HCT116 (cell line): ENCODE results near the gene CSNK1D. TPM values are rescaled to one million over a fixed set of nuclear protein-coding genes. Genes with fewer than 3 reads are reported as not detected.
A peak's percentile ranks its signal among the peaks of the same experiment; 100 is the strongest.

Experiments used
- ATAC-seq: fragments of 200-7000 bp; cut with Tn5 transposase; 2 replicates; pipeline ENCODE4 v1.9.1; 2020; ENCODE audit warnings: mild to moderate bottlenecking, moderate library complexity
- BruUV-seq: library from RNA; stranded (reverse); fragments of 400-500 nt; replicated peaks from 2 replicates; lab custom pipeline; 2021; lab: Mats Ljungman, UMichigan
- CTCF ChIA-PET: fragments of 300-600 bp; sonication (Branson Sonifier 250); formaldehyde crosslinking; loops from one replicate; lab custom pipeline; 2021; ENCODE audit warnings: antibody characterized with exemption; lab: Charles Lee
- POLR2A ChIA-PET: fragments of 300-600, 350-600 bp; sonication (Branson Sonifier 250); formaldehyde crosslinking; loops from one replicate; lab custom pipeline; 2021; ENCODE audit warnings: antibody characterized with exemption; lab: Charles Lee
- RAD21 ChIA-PET, 2 experiments: fragments of 300-600 bp; sonication (Branson Sonifier 250); formaldehyde crosslinking; loops; one replicate each; lab custom pipeline; 2023; ENCODE audit warnings: low total read pairs in 2 of 2; ENCODE audit not compliant: uncharacterized antibody in 2 of 2, unreplicated experiment in 2 of 2, low non-redundant PET in 1 of 2; lab: Charles Lee
- DNase-seq: peaks from one replicate; pipeline ENCODE4 v3.0.0-alpha.2; 2010; ENCODE audit warnings: low read depth, low spot score
- H2AFZ ChIP-seq: fragments of 200-600 bp; shearing (Covaris generic), sonication (generic); 2 replicates; pipeline ENCODE4 v1.6.1; 2017; ENCODE audit warnings: low read depth, mixed run types, mixed read lengths, antibody characterized with exemption, low read length; ENCODE audit not compliant: poor library complexity, severe bottlenecking
- H3K27ac ChIP-seq: 2 replicates; pipeline ENCODE4 v1.5.1; 2012; ENCODE audit warnings: low read depth, low read length
- H3K27me3 ChIP-seq: fragments of 200-600 bp; sonication (generic); 2 replicates; pipeline ENCODE4 v1.6.1; 2016; ENCODE audit warnings: mixed run types, low read length, mixed read lengths; ENCODE audit not compliant: insufficient read depth
- H3K36me3 ChIP-seq, 2 experiments: fragments of 200-500 bp in 1 of 2; fragments of 200-600 bp in 1 of 2; sonication (Bioruptor generic) in 1 of 2; sonication (generic) in 1 of 2; 2 replicates each; pipeline versions ENCODE4 v1.5.1 to v1.6.1; 2014 to 2016; ENCODE audit warnings: low read length in 2 of 2, inconsistent platforms in 1 of 2, mixed read lengths in 1 of 2, mixed run types in 1 of 2; ENCODE audit not compliant: insufficient read depth in 2 of 2, control insufficient read depth in 1 of 2
- H3K4me1 ChIP-seq, 2 experiments: fragments of 200-600 bp in 1 of 2; sonication (generic) in 1 of 2; 2 replicates each; pipeline versions ENCODE4 v1.5.1 to v1.6.1; 2012 to 2017; ENCODE audit warnings: low read length in 2 of 2, inconsistent platforms in 1 of 2, mild to moderate bottlenecking in 1 of 2, mixed read lengths in 1 of 2, mixed run types in 1 of 2, moderate library complexity in 1 of 2; ENCODE audit not compliant: insufficient read depth in 2 of 2, control insufficient read depth in 1 of 2
- H3K4me2 ChIP-seq: fragments of 200-600 bp; sonication (generic); 2 replicates; pipeline ENCODE4 v1.6.1; 2017; ENCODE audit warnings: mixed run types, low read length, mixed read lengths
- H3K4me3 ChIP-seq, 2 experiments: fragments of 200-600 bp in 1 of 2; sonication (generic) in 1 of 2; replicated peaks in 1 of 2; 2 replicates each; pipeline ENCODE4 v1.5.1; 2011 to 2016; ENCODE audit warnings: low read length in 2 of 2, control low read depth in 1 of 2, low read depth in 1 of 2, mild to moderate bottlenecking in 1 of 2, mixed read lengths in 1 of 2, mixed run types in 1 of 2
- H3K79me2 ChIP-seq: fragments of 200-600 bp; sonication (generic); 2 replicates; pipeline ENCODE4 v1.6.1; 2017; ENCODE audit warnings: mild to moderate bottlenecking, mixed run types, low read length, moderate library complexity, mixed read lengths; ENCODE audit not compliant: insufficient read depth
- H3K9ac ChIP-seq: fragments of 200-600 bp; sonication (generic); 2 replicates; pipeline ENCODE4 v1.6.1; 2016; ENCODE audit warnings: low read length, mixed read lengths
- H3K9me2 ChIP-seq: fragments of 200-600 bp; sonication (generic), shearing (Covaris generic); 2 replicates; pipeline ENCODE4 v1.6.1; 2017; ENCODE audit warnings: mixed run types, mild to moderate bottlenecking, moderate library complexity; ENCODE audit not compliant: insufficient read depth
- H3K9me3 ChIP-seq, 2 experiments: fragments of 200-500 bp in 1 of 2; fragments of 200-600 bp in 1 of 2; sonication (Bioruptor generic) in 1 of 2; sonication (generic) in 1 of 2; 2 replicates each; pipeline ENCODE4 v1.6.1; 2014 to 2017; ENCODE audit warnings: low read length in 2 of 2, mixed read lengths in 2 of 2, inconsistent platforms in 1 of 2, low read depth in 1 of 2, mild to moderate bottlenecking in 1 of 2, mixed run types in 1 of 2, moderate library complexity in 1 of 2; ENCODE audit not compliant: control insufficient read depth in 1 of 2, insufficient read depth in 1 of 2
- H4K20me1 ChIP-seq: fragments of 200-600 bp; sonication (generic), shearing (Covaris generic); 2 replicates; pipeline ENCODE4 v1.6.1; 2017; ENCODE audit warnings: mixed run types, mild to moderate bottlenecking, moderate library complexity; ENCODE audit not compliant: insufficient read depth
- ATF3 ChIP-seq: IDR thresholded peaks from 2 replicates; pipeline ENCODE4 v1.6.1; 2012
- CBX3 ChIP-seq: IDR thresholded peaks from 2 replicates; pipeline ENCODE4 v1.6.1; 2012; ENCODE audit warnings: low read depth
- CEBPB ChIP-seq: IDR thresholded peaks from 2 replicates; pipeline ENCODE4 v1.6.1; 2012; ENCODE audit warnings: low read depth
- CTCF ChIP-seq, 3 experiments: fragments of 200-600 bp in 1 of 3; sonication (generic) in 1 of 3; IDR thresholded peaks in 2 of 3; conservative IDR thresholded peaks in 1 of 3; 2 replicates each; pipeline ENCODE4 v1.5.1; 2012 to 2017; ENCODE audit warnings: low read depth in 2 of 3, low read length in 2 of 3, antibody characterized with exemption in 1 of 3, borderline replicate concordance in 1 of 3, control low read depth in 1 of 3, mild to moderate bottlenecking in 1 of 3, mixed read lengths in 1 of 3, mixed run types in 1 of 3, moderate library complexity in 1 of 3; ENCODE audit not compliant: insufficient read depth in 1 of 3
- EGR1 ChIP-seq: IDR thresholded peaks from 2 replicates; pipeline ENCODE4 v1.6.1; 2012; ENCODE audit warnings: low read depth
- ELF1 ChIP-seq: IDR thresholded peaks from 2 replicates; pipeline ENCODE4 v1.6.1; 2012; ENCODE audit warnings: low read depth, borderline replicate concordance
- EZH2phosphoT487 ChIP-seq: fragments of 200-600 bp; IDR thresholded peaks from 2 replicates; pipeline ENCODE4 v1.6.1; 2018; ENCODE audit warnings: antibody characterized with exemption, borderline replicate concordance
- FOSL1 ChIP-seq: IDR thresholded peaks from 2 replicates; pipeline ENCODE4 v1.6.1; 2012; ENCODE audit warnings: low read depth
- JUND ChIP-seq: IDR thresholded peaks from 2 replicates; pipeline ENCODE4 v1.6.1; 2012
- POLR2A ChIP-seq: IDR thresholded peaks from 2 replicates; pipeline ENCODE4 v1.7.0; 2011; ENCODE audit warnings: borderline replicate concordance; ENCODE audit not compliant: insufficient read depth, insufficient read length; ENCODE audit errors: extremely low read depth
- POLR2AphosphoS5 ChIP-seq: IDR thresholded peaks from 2 replicates; pipeline ENCODE4 v1.6.1; 2011; ENCODE audit warnings: mild to moderate bottlenecking, low read depth, low read length, moderate library complexity
- RAD21 ChIP-seq: IDR thresholded peaks from 2 replicates; pipeline ENCODE4 v1.6.1; 2012; ENCODE audit warnings: low read depth, mild to moderate bottlenecking
- SIN3A ChIP-seq: IDR thresholded peaks from 2 replicates; pipeline ENCODE4 v1.6.1; 2012; ENCODE audit warnings: low read depth
- SRF ChIP-seq: IDR thresholded peaks from 2 replicates; pipeline ENCODE4 v1.6.1; 2012; ENCODE audit warnings: low read depth
- TCF7L2 ChIP-seq: IDR thresholded peaks from 2 replicates; pipeline ENCODE4 v1.7.0; 2011; ENCODE audit warnings: borderline replicate concordance, inconsistent platforms; ENCODE audit not compliant: insufficient read depth, insufficient read length; ENCODE audit errors: extremely low read depth
- YY1 ChIP-seq: IDR thresholded peaks from 2 replicates; pipeline ENCODE4 v1.6.1; 2011; ENCODE audit warnings: low read length, low read depth, moderate library complexity, mild to moderate bottlenecking; ENCODE audit not compliant: insufficient replicate concordance; ENCODE audit errors: extremely low read depth
- ZBTB33 ChIP-seq: IDR thresholded peaks from 2 replicates; pipeline ENCODE4 v1.6.1; 2011; ENCODE audit warnings: mild to moderate bottlenecking, low read length, moderate library complexity; ENCODE audit not compliant: insufficient replicate concordance; ENCODE audit errors: extremely low read depth
- ZFX ChIP-seq: fragments of 450-650 bp; IDR thresholded peaks from 2 replicates; pipeline ENCODE4 v1.6.1; 2017
- ZNF274 ChIP-seq: fragments of 200-500 bp; sonication (Bioruptor generic); IDR thresholded peaks from 2 replicates; pipeline ENCODE4 v1.6.1; 2014; ENCODE audit warnings: mild to moderate bottlenecking, low read depth, low read length, inconsistent platforms
- intact Hi-C: fragments of 100-400 bp; cut with micrococcal nuclease; formaldehyde crosslinking; loops from 2 replicates; pipeline ENCODE4 v1.10.0; 2022
- total RNA-seq: library from RNA; stranded (reverse); gene quantifications from one replicate; pipeline ENCODE4 v1.2.1, GENCODE V29; 2021; ENCODE audit not compliant: unreplicated experiment
- TF ChIP-seq, protein P1 (sequence below): IDR thresholded peaks from 2 replicates; pipeline ENCODE4 v1.6.1; 2012; ENCODE audit warnings: low read depth

CSNK1D gene
- total RNA-seq, 1 experiment from 2014 or later: 176 TPM

DNA sequence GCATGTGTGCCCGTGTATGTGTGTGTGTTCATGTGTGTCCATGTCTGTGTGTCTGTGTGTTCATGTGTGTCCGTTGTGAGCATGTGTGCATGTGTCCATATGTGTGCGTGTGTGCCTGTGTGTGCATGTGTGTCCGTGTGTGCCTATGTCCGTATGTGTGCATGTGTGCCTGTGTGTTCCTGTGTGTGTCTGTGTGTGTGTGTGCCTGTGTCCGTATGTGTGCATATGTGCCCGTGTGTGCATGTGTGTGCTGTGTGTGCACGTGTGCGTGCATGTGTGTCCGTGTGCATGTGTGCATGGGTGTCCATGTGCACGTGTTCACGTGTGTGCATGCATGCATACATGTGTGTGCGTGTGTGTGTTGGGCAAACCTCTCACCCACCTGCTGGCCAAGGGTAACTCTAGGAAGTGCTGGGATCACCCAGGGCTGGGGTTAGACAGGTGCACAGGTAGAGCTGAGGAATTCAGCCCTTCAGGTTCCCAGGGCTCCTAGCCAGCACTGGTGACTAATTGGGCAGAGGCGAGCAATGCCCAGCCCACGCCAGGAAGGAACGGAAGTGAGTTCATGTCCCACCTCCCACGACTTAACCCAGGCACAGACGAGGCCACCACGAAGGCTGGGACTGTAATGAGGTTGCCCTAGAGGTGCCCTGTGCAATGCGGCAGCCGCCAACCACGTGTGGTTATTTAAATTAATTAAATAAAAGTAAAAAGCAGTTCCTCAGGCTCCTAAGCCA is 8.2 kb upstream of the CSNK1D start:
- POLR2A ChIA-PET: interaction anchor here (1.0 to 4.8 kb wide), 5 partner anchors 10 to 76 kb away, joined by 3 to 35 read pairs (median 4); no protein-coding TSS in a partner anchor
- peak overlapping the region; percentile 59 for H3K27ac ChIP-seq
- H3K79me2 ChIP-seq: no peaks in the 10 kb centered on the region
- peak overlapping the region; percentile 72 for H2AFZ ChIP-seq
- H4K20me1 ChIP-seq: no peaks in the 10 kb centered on the region
- intact Hi-C loops: no loop called here
- no peaks in the 10 kb centered on the region for H3K9me3 ChIP-seq
- RAD21 ChIA-PET: no interaction called here
- H3K4me1 ChIP-seq: peaks cover 31 to 45% of the 10 kb centered on the region in 2 experiments
- ATAC-seq (peak; percentile 83), DNase-seq (peak; percentile 66)
- no peaks in the 10 kb centered on the region for H3K9me2 ChIP-seq
- BruUV-seq: no TSS peak
- CTCF ChIA-PET: interaction anchor here (0.5 kb wide), 1 partner anchor 27 kb away, joined by 3 read pairs; no protein-coding TSS in a partner anchor
- peak overlapping the region; percentile 69 for H3K4me2 ChIP-seq
- peak overlapping the region; percentile 45 for H3K9ac ChIP-seq
- H3K4me3 ChIP-seq: peak overlapping the region in 1 of 2 experiments; percentile 14; a peak in 1 of 4 replicates
- H3K27me3 ChIP-seq: no peaks in the 10 kb centered on the region
- no peaks in the 10 kb centered on the region for H3K36me3 ChIP-seq
- TF ChIP-seq CEBPB (no peak), RAD21 (no peak), ZFX (no peak), ZNF274 (no peak), ZBTB33 (no peak), EGR1 (peak; percentile 96), TCF7L2 (no peak), FOSL1 (no peak), SIN3A (no peak), CBX3 (no peak), CTCF (IDR thresholded peaks at IDR 0.05 in 2 of 3, conservative IDR thresholded peaks at IDR 0.05 in 1 of 3; ENCODE audit: borderline replicate concordance in 1 of 3, insufficient read depth in 1 of 3, low read depth in 2 of 3, low read length in 2 of 3) (no peak), SRF (no peak), EZH2phosphoT487 (no peak), YY1 (no peak), ELF1 (no peak), POLR2A (no peak), POLR2AphosphoS5 (peak; percentile 79), ATF3 (no peak), JUND (no peak)
- TF ChIP-seq, protein P1, sequence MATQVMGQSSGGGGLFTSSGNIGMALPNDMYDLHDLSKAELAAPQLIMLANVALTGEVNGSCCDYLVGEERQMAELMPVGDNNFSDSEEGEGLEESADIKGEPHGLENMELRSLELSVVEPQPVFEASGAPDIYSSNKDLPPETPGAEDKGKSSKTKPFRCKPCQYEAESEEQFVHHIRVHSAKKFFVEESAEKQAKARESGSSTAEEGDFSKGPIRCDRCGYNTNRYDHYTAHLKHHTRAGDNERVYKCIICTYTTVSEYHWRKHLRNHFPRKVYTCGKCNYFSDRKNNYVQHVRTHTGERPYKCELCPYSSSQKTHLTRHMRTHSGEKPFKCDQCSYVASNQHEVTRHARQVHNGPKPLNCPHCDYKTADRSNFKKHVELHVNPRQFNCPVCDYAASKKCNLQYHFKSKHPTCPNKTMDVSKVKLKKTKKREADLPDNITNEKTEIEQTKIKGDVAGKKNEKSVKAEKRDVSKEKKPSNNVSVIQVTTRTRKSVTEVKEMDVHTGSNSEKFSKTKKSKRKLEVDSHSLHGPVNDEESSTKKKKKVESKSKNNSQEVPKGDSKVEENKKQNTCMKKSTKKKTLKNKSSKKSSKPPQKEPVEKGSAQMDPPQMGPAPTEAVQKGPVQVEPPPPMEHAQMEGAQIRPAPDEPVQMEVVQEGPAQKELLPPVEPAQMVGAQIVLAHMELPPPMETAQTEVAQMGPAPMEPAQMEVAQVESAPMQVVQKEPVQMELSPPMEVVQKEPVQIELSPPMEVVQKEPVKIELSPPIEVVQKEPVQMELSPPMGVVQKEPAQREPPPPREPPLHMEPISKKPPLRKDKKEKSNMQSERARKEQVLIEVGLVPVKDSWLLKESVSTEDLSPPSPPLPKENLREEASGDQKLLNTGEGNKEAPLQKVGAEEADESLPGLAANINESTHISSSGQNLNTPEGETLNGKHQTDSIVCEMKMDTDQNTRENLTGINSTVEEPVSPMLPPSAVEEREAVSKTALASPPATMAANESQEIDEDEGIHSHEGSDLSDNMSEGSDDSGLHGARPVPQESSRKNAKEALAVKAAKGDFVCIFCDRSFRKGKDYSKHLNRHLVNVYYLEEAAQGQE: no peak
